Neural progenitor cell (in vitro differentiated cells): ENCODE measurements around the gene GBP5.

Source experiments
- CTCF ChIP-seq: fragments of 200-600 bp; sonication (generic); IDR thresholded peaks from 2 replicates; pipeline ENCODE4 v1.5.1; 2017; ENCODE audit warnings: antibody characterized with exemption, mild to moderate bottlenecking
- EZH2 ChIP-seq: fragments of 200-600 bp; sonication (generic); IDR thresholded peaks from 2 replicates; pipeline ENCODE4 v1.6.1; 2017; ENCODE audit warnings: antibody characterized with exemption, mild to moderate bottlenecking, moderate library complexity
- EZH2phosphoT487 ChIP-seq: fragments of 200-600 bp; sonication (generic); IDR thresholded peaks from 2 replicates; pipeline ENCODE4 v1.6.1; 2017; ENCODE audit warnings: antibody characterized with exemption

GRCh38 chr1:89285745-89286380, 13.2 kb upstream of the GBP5 start:
- TF ChIP-seq EZH2 (no peak), CTCF (no peak), EZH2phosphoT487 (no peak)
